Keratinocyte (primary cell): ENCODE data around the gene OR10H1. TPM values are rescaled to one million over a fixed set of nuclear protein-coding genes. Genes with fewer than 3 reads are reported as not detected.

Source experiments
- DNase-seq: peaks from one replicate; pipeline ENCODE4 v3.0.0-alpha.2; 2011; ENCODE audit warnings: low read depth, missing footprints, low spot score
- FAIRE-seq: peaks from 2 replicates; lab custom pipeline; 2011; peaks lifted over from hg19 to GRCh38; lab: Jason Lieb, UNC
- H2AFZ ChIP-seq: 2 replicates; pipeline ENCODE4 v1.6.0; 2012; ENCODE audit warnings: low read length, control low read depth, inconsistent platforms; ENCODE audit not compliant: control insufficient read depth
- H3K27ac ChIP-seq: 2 replicates; pipeline ENCODE4 v1.5.1; 2011; ENCODE audit warnings: low read length; ENCODE audit not compliant: control insufficient read depth, insufficient read depth
- H3K27me3 ChIP-seq: 3 replicates; pipeline ENCODE4 v1.6.0; 2011; ENCODE audit warnings: low read length; ENCODE audit not compliant: control insufficient read depth, insufficient read depth; ENCODE audit errors: extremely low read depth
- H3K36me3 ChIP-seq, 2 experiments: 2 replicates in 1 of 2; 3 replicates in 1 of 2; pipeline ENCODE4 v1.5.1; 2011; ENCODE audit warnings: low read length in 2 of 2, mild to moderate bottlenecking in 1 of 2; ENCODE audit not compliant: control insufficient read depth in 2 of 2, insufficient read depth in 2 of 2; ENCODE audit errors: extremely low read depth in 1 of 2
- H3K4me1 ChIP-seq: 3 replicates; pipeline ENCODE4 v1.5.1; 2011; ENCODE audit warnings: low read length; ENCODE audit not compliant: control insufficient read depth, insufficient read depth; ENCODE audit errors: extremely low read depth
- H3K4me2 ChIP-seq: 3 replicates; pipeline ENCODE4 v1.6.0; 2011; ENCODE audit warnings: low read depth, low read length; ENCODE audit not compliant: control insufficient read depth, insufficient read depth; ENCODE audit errors: extremely low read depth
- H3K4me3 ChIP-seq, 3 experiments: fragments of 200-600 bp in 1 of 3; sonication (generic) in 1 of 3; 2 replicates in 2 of 3; 3 replicates in 1 of 3; pipeline ENCODE4 v1.5.1; 2011 to 2016; ENCODE audit warnings: low read length in 3 of 3, mild to moderate bottlenecking in 3 of 3, control low read depth in 2 of 3, inconsistent platforms in 1 of 3, low read depth in 1 of 3, mixed read lengths in 1 of 3, mixed run types in 1 of 3, moderate library complexity in 1 of 3; ENCODE audit not compliant: control insufficient read depth in 2 of 3, insufficient read depth in 2 of 3; ENCODE audit errors: extremely low read depth in 1 of 3
- H3K79me2 ChIP-seq: 2 replicates; pipeline ENCODE4 v1.6.0; 2012; ENCODE audit warnings: low read length; ENCODE audit not compliant: control insufficient read depth, insufficient read depth
- H3K9ac ChIP-seq: 3 replicates; pipeline ENCODE4 v1.6.0; 2011; ENCODE audit warnings: low read length; ENCODE audit not compliant: control insufficient read depth, insufficient read depth; ENCODE audit errors: extremely low read depth
- H3K9me1 ChIP-seq: 3 replicates; pipeline ENCODE4 v1.6.0; 2011; ENCODE audit warnings: low read length; ENCODE audit not compliant: control insufficient read depth, insufficient read depth; ENCODE audit errors: extremely low read depth
- H3K9me3 ChIP-seq: 2 replicates; pipeline ENCODE4 v1.5.1; 2012; ENCODE audit warnings: low read depth, low read length; ENCODE audit not compliant: control insufficient read depth
- H4K20me1 ChIP-seq: 3 replicates; pipeline ENCODE4 v1.6.0; 2011; ENCODE audit warnings: low read length; ENCODE audit not compliant: control insufficient read depth, insufficient read depth; ENCODE audit errors: extremely low read depth
- EZH2 ChIP-seq: IDR thresholded peaks from one replicate; pipeline ENCODE4 v1.6.1; 2012; ENCODE audit warnings: inconsistent platforms, mild to moderate bottlenecking, low read length, moderate library complexity
- dilution Hi-C: fragments of 300-500 bp; cut with MboI; formaldehyde crosslinking; loops from one replicate; pipeline ENCODE4 v1.7.0; 2020; ENCODE audit warnings: low sequenced_read_pairs; ENCODE audit not compliant: extremely low pct_ligation_motif_present
- polyA plus RNA-seq, 5 experiments: library from polyadenylated mRNA; depleted of rRNA in 3 of 5; stranded (reverse) in 3 of 5; stranded (forward) in 1 of 5; unstranded in 1 of 5; fragments of >200 nt; gene quantifications; 1 replicate in 1 of 5; 2 replicates in 3 of 5; 3 replicates in 1 of 5; pipeline versions ENCODE4 v1.2.1 to v1.2.3, GENCODE V29; 2011 to 2012; ENCODE audit warnings: missing spikeins in 2 of 5, low read depth in 1 of 5, low replicate concordance in 1 of 5
- TF ChIP-seq, protein P1 (sequence below), 3 experiments: IDR thresholded peaks in 1 of 3; conservative IDR thresholded peaks in 1 of 3; optimal IDR thresholded peaks in 1 of 3; 2 replicates in 2 of 3; 3 replicates in 1 of 3; pipeline versions ENCODE3 to v1.5.1; 2011; ENCODE audit warnings: low read length in 3 of 3, mild to moderate bottlenecking in 3 of 3, moderate library complexity in 2 of 3, control low read depth in 1 of 3, inconsistent platforms in 1 of 3; ENCODE audit not compliant: insufficient read depth in 2 of 3; ENCODE audit errors: extremely low read depth in 1 of 3

Gene OR10H1
- polyA plus RNA-seq, 1 donor (not counting 4 experiments of a cell fraction or from before 2014, with no cell fraction given) = not detected

DNA sequence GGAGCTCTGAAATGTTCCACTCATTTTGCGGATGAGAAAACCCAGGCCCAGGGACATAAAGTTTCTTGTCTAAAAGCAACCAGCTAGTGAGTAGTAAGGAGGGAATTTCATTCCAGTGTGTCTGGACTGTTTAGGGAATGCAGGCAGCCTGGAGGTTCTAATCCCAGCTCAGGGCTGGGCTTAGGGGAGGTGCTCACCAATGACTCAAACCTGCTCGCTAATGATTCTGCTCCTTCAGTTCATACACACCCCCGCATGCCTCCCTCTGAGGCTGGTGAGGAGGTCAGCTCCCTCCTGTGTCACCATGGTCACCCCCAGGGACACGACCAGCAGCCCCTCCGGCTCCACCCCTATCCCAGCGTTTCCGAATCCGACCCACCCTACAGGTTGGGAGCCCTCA, 47.8 kb upstream of the OR10H1 start:
- Histone ChIP-seq H2AFZ (no peak overlapping the region), H3K9me3 (no peaks in the 10 kb centered on the region), H4K20me1 (no peaks in the 10 kb centered on the region), H3K9me1 (no peaks in the 10 kb centered on the region), H3K9ac (no peak overlapping the region), H3K79me2 (no peaks in the 10 kb centered on the region), H3K4me1 (no peaks in the 10 kb centered on the region), H3K4me3 (no peak overlapping the region), H3K4me2 (no peak overlapping the region), H3K27me3 (no peaks in the 10 kb centered on the region), H3K27ac (no peak overlapping the region), H3K36me3 (no peaks in the 10 kb centered on the region)
- FAIRE-seq = no peak
- TF ChIP-seq, protein P1, sequence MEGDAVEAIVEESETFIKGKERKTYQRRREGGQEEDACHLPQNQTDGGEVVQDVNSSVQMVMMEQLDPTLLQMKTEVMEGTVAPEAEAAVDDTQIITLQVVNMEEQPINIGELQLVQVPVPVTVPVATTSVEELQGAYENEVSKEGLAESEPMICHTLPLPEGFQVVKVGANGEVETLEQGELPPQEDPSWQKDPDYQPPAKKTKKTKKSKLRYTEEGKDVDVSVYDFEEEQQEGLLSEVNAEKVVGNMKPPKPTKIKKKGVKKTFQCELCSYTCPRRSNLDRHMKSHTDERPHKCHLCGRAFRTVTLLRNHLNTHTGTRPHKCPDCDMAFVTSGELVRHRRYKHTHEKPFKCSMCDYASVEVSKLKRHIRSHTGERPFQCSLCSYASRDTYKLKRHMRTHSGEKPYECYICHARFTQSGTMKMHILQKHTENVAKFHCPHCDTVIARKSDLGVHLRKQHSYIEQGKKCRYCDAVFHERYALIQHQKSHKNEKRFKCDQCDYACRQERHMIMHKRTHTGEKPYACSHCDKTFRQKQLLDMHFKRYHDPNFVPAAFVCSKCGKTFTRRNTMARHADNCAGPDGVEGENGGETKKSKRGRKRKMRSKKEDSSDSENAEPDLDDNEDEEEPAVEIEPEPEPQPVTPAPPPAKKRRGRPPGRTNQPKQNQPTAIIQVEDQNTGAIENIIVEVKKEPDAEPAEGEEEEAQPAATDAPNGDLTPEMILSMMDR (optimal IDR thresholded peaks at IDR 0.05 in 1 of 3, IDR thresholded peaks at IDR 0.05 in 1 of 3, conservative IDR thresholded peaks at IDR 0.05 in 1 of 3; ENCODE audit: extremely low read depth in 1 of 3, insufficient read depth in 2 of 3, low read length in 3 of 3) = no peak
- no peak for TF ChIP-seq EZH2
- dilution Hi-C loops = no loop called here
- no peak for DNase-seq

DNA sequence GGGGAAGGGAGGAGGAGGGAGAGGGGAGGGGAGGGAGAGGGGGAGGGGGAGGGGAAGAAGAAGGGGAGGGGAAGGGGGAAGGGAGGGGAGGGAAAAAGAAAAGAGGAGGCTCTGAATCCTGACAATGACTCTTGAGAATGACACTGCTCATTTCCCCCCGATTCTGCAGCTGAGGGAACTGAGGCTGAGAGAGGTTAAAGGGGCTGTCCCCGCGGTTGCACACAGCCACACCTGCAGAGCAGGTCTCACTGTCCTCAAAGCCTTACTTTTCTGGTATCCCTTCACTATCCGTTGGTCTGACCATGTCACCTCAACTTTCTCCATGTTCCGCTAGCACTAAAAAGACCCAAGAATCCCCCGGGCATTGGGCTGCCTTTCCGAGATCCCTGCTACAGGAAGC, 47.0 kb upstream of the OR10H1 start:
- no peaks in the 10 kb centered on the region for H3K4me1 ChIP-seq
- H3K79me2 ChIP-seq = no peaks in the 10 kb centered on the region
- H4K20me1 ChIP-seq = no peaks in the 10 kb centered on the region
- TF ChIP-seq, protein P1 (optimal IDR thresholded peaks at IDR 0.05 in 1 of 3, IDR thresholded peaks at IDR 0.05 in 1 of 3, conservative IDR thresholded peaks at IDR 0.05 in 1 of 3; ENCODE audit: extremely low read depth in 1 of 3, insufficient read depth in 2 of 3, low read length in 3 of 3) = no peak
- no peak for TF ChIP-seq EZH2
- no peaks in the 10 kb centered on the region for H3K27me3 ChIP-seq
- H2AFZ ChIP-seq = no peak overlapping the region
- H3K27ac ChIP-seq = no peak overlapping the region
- H3K4me2 ChIP-seq = no peak overlapping the region
- no peaks in the 10 kb centered on the region for H3K9me1 ChIP-seq
- DNase-seq (no peak), FAIRE-seq (no peak)
- H3K9ac ChIP-seq = no peak overlapping the region
- H3K4me3 ChIP-seq = no peak overlapping the region
- no peaks in the 10 kb centered on the region for H3K9me3 ChIP-seq
- H3K36me3 ChIP-seq = no peaks in the 10 kb centered on the region
- dilution Hi-C loops = no loop called here
